Urothelium cell line (cell line): ENCODE measurements around the gene INSYN2A.

Experiments
- DNase-seq: peaks from one replicate; pipeline ENCODE4 v3.0.0; 2011; ENCODE audit warnings: low spot score, mixed read lengths
- FAIRE-seq: peaks from 2 replicates; lab custom pipeline; 2011; peaks lifted over from hg19 to GRCh38; lab: Jason Lieb, UNC

INSYN2A gene

GRCh38 chr10:127154831-127155620 is 41.4 kb downstream of the INSYN2A start:
- no peak for DNase-seq
- no peak for FAIRE-seq

GRCh38 chr10:127153181-127153580 is 43.2 kb downstream of the INSYN2A start:
- DNase-seq, result no peak

DNA sequence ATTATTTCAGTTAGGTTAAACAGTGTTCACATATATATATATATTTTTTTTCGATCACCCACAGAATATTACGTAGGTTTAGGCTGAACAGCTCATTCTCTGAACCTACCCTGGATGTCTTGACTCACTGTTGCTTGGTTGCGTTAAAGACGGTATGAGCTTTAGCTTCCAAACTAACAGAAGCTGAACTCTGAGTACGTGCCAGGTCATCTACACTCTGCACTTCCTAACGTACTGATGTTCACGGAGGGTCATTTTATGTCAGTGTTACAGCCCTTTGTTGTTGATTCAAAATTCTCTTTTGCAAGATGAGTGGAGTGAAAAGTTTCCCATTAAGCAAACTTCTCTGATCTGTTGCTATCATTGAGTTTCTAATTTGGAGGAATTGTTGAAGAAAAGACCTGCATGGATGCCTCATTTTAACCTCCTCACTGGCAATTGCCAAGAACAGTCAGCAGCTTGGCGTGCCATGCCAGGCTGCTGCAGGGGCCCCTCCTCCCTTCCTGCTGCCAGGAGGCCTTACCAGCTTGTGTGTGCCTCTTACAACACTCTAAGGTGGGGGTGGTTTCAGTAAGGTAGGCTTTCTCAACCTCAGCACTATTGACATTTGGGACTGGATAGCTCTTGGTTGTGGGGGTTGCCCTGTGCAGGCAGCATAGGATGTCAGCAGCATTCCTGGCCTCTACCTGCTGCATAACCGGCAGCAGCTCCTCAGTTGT is 44.3 kb downstream of the INSYN2A start:
- FAIRE-seq (no peak), DNase-seq (no peak)

More at GRCh38 chr10:127153181-127153580, 43.2 kb downstream of the INSYN2A start:
- FAIRE-seq, result no peak

- DNase-seq, result peak; percentile 13
- FAIRE-seq, result no peak
Observed at GRCh38 chr10:127151541-127151940, 44.9 kb downstream of the INSYN2A start.

GRCh38 chr10:127150136-127150535 is 46.3 kb downstream of the INSYN2A start:
- no peak for FAIRE-seq
- DNase-seq, result peak; percentile 14

GRCh38 chr10:127149501-127150081 is 46.8 kb downstream of the INSYN2A start:
- DNase-seq (no peak), FAIRE-seq (no peak)

GRCh38 chr10:127148933-127149220 is 47.5 kb downstream of the INSYN2A start:
- peak; percentile 37 for DNase-seq
- no peak for FAIRE-seq

- peak; percentile 57 for DNase-seq
Observed at GRCh38 chr10:127148066-127148932, 48.1 kb downstream of the INSYN2A start.

GRCh38 chr10:127146661-127147060 is 49.7 kb downstream of the INSYN2A start:
- no peak for FAIRE-seq

More at GRCh38 chr10:127148066-127148932, 48.1 kb downstream of the INSYN2A start:
- FAIRE-seq, result peak; percentile 13

More at GRCh38 chr10:127146661-127147060, 49.7 kb downstream of the INSYN2A start:
- DNase-seq, result no peak
